T-cell (primary cell): ENCODE data around the gene ZC3H4. TPM values are rescaled to one million over a fixed set of nuclear protein-coding genes. Genes with fewer than 3 reads are reported as not detected.
A peak's percentile ranks its signal among the peaks of the same experiment; 100 is the strongest.

Experiments used
- ATAC-seq, 4 experiments: fragments of 200-7000 bp in 3 of 4; fragments of 150-1000 bp in 1 of 4; cut with Tn5 transposase; replicated peaks in 1 of 4; 1 replicate in 3 of 4; 2 replicates in 1 of 4; pipeline ENCODE4 v1.10.0; 2021; ENCODE audit warnings: moderate library complexity in 3 of 4, mild to moderate bottlenecking in 2 of 4, moderate number of reproducible peaks in 1 of 4
- CTCF ChIA-PET, 2 donors: fragments of 300-600 bp; sonication (Branson Sonifier 250); formaldehyde crosslinking; loops; one replicate each; lab custom pipeline; 2022; ENCODE audit warnings: antibody characterized with exemption in 2 of 2; lab: Charles Lee
- POLR2A ChIA-PET, 2 donors: fragments of 300-600 bp; sonication (Branson Sonifier 250); formaldehyde crosslinking; loops; one replicate each; lab custom pipeline; 2022; ENCODE audit warnings: antibody characterized with exemption in 2 of 2; lab: Charles Lee
- DNase-seq, 35 experiments: peaks; one replicate each; pipeline versions ENCODE4 v3.0.0 to v3.0.0-alpha.2; 2013 to 2023
- H3K27ac ChIP-seq: one replicate; pipeline ENCODE4 v1.5.1; 2013; ENCODE audit warnings: low read length
- H3K27me3 ChIP-seq, 2 experiments: replicated peaks in 1 of 2; 1 replicate in 1 of 2; 2 replicates in 1 of 2; pipeline versions ENCODE4 v1.6.1 to v1.7.0; 2013; ENCODE audit warnings: low read length in 1 of 2, mixed read lengths in 1 of 2; ENCODE audit not compliant: control insufficient read depth in 2 of 2, insufficient read depth in 2 of 2; ENCODE audit errors: extremely low read depth in 1 of 2
- H3K36me3 ChIP-seq, 2 donors: 1 replicate in 1 of 2; 2 replicates in 1 of 2; pipeline versions ENCODE4 v1.6.1 to v1.7.0; 2013; ENCODE audit warnings: low read length in 1 of 2; ENCODE audit not compliant: control insufficient read depth in 2 of 2, insufficient read depth in 1 of 2; ENCODE audit errors: extremely low read depth in 1 of 2
- H3K4me1 ChIP-seq, 2 experiments: 1 replicate in 1 of 2; 2 replicates in 1 of 2; pipeline versions ENCODE4 v1.6.1 to v1.7.0; 2013; ENCODE audit warnings: low read length in 2 of 2, mixed read lengths in 1 of 2; ENCODE audit not compliant: insufficient read depth in 2 of 2, control insufficient read depth in 1 of 2; ENCODE audit errors: extremely low read depth in 1 of 2
- H3K4me3 ChIP-seq, 2 donors: 1 replicate in 1 of 2; 2 replicates in 1 of 2; pipeline versions ENCODE4 v1.5.1 to v1.7.0; 2013; ENCODE audit warnings: mild to moderate bottlenecking in 2 of 2, low read length in 1 of 2, moderate library complexity in 1 of 2; ENCODE audit not compliant: control insufficient read depth in 1 of 2; ENCODE audit errors: extremely low read depth in 1 of 2
- H3K9me3 ChIP-seq: 2 replicates; pipeline ENCODE4 v1.7.0; 2013
- H3K27ac Mint-ChIP-seq, 2 donors: one replicate each; pipeline ENCODE4 v1.8.0; 2020 to 2021; ENCODE audit warnings: mild to moderate bottlenecking in 2 of 2, mixed read lengths in 2 of 2
- H3K27me3 Mint-ChIP-seq, 2 donors: one replicate each; pipeline ENCODE4 v1.8.0; 2021 to 2022; ENCODE audit warnings: mixed read lengths in 2 of 2
- H3K36me3 Mint-ChIP-seq: one replicate; pipeline ENCODE4 v1.8.0; 2021; ENCODE audit warnings: mixed read lengths
- H3K4me1 Mint-ChIP-seq, 3 donors: one replicate each; pipeline ENCODE4 v1.8.0; 2020 to 2022; ENCODE audit warnings: mixed read lengths in 3 of 3, mild to moderate bottlenecking in 1 of 3
- H3K4me3 Mint-ChIP-seq, 3 donors: one replicate each; pipeline ENCODE4 v1.8.0; 2020 to 2022; ENCODE audit warnings: mild to moderate bottlenecking in 3 of 3, mixed read lengths in 3 of 3, moderate library complexity in 3 of 3
- H3K9me3 Mint-ChIP-seq, 3 donors: one replicate each; pipeline ENCODE4 v1.8.0; 2020 to 2022; ENCODE audit warnings: mixed read lengths in 3 of 3
- WGBS: methylation state at CpG from one replicate; pipeline ENCODE4 v1.1.5; 2013; ENCODE audit warnings: missing lambda C conversion rate; ENCODE audit not compliant: insufficient coverage; 5-methylcytosine and 5-hydroxymethylcytosine counted together
- total RNA-seq, 35 experiments: library from RNA in 6 of 35; stranded (reverse) in 6 of 35; fragments of 120-200 nt in 1 of 35; gene quantifications; one replicate each; pipeline versions ENCODE4 v1.2.1 to v1.2.4 and lab custom pipeline; 2013 to 2026

ZC3H4 gene
- total RNA-seq, 5 donors from 2014 or later (not counting 1 experiment from before 2014, with no cell fraction given): 64.0 to 81.4 (median 72.3) TPM

- H3K27ac ChIP-seq: no peak overlapping the region
- H3K9me3 Mint-ChIP-seq: no peaks in the 10 kb centered on the region
- no peak overlapping the region for H3K4me3 ChIP-seq
- 93% methylated on average over 31 of the region's 31 CpGs for WGBS
- peaks cover 3 to 31% of the 10 kb centered on the region in 2 donors for H3K36me3 ChIP-seq
- ChIA-PET POLR2A (interaction anchor here (0.5 to 0.7 kb wide), 2 partner anchors 28 to 346 kb away, joined by 3 to 4 read pairs; no protein-coding TSS in a partner anchor), CTCF (interaction anchor here (0.6 to 1.5 kb wide), 2 partner anchors 17 to 53 kb away, joined by 3 read pairs; no protein-coding TSS in a partner anchor)
- H3K36me3 Mint-ChIP-seq: peaks cover 26% of the 10 kb centered on the region
- H3K9me3 ChIP-seq: no peaks in the 10 kb centered on the region
- H3K4me3 Mint-ChIP-seq: no peak overlapping the region
- ATAC-seq: no peak
- no peaks in the 10 kb centered on the region for H3K27me3 ChIP-seq
- peaks cover 8 to 56% of the 10 kb centered on the region in 2 experiments for H3K4me1 ChIP-seq
- peaks cover 62 to 66% (median 63%) of the 10 kb centered on the region in 3 donors for H3K4me1 Mint-ChIP-seq
- no peak for DNase-seq
- H3K27ac Mint-ChIP-seq: peak overlapping the region in 1 of 2 donors; percentile 68
- H3K27me3 Mint-ChIP-seq: no peaks in the 10 kb centered on the region
These were observed 16.0 kb downstream of the ZC3H4 start for GRCh38 chr19:47097396-47098201.

GRCh38 chr19:47096721-47097120, 16.9 kb downstream of the ZC3H4 start:
- DNase-seq: no peak
- no peak overlapping the region for H3K4me3 ChIP-seq
- no peak overlapping the region for H3K4me3 Mint-ChIP-seq
- H3K9me3 ChIP-seq: no peaks in the 10 kb centered on the region
- WGBS: 96% methylated on average over 9 of the region's 9 CpGs
- H3K4me1 ChIP-seq: peaks cover 8 to 54% of the 10 kb centered on the region in 2 experiments
- no peak for ATAC-seq
- ChIA-PET CTCF (interaction anchor here in 1 of 2 donors (0.5 to 1.5 kb wide), 3 partner anchors 16 to 32 kb away, joined by 3 to 5 read pairs (median 3); no protein-coding TSS in a partner anchor), POLR2A (interaction anchor here in 1 of 2 donors (0.6 kb wide), 1 partner anchor 169 kb away, joined by 4 read pairs; no protein-coding TSS in a partner anchor)
- H3K36me3 ChIP-seq: peaks cover 10 to 34% of the 10 kb centered on the region in 2 donors
- H3K27me3 Mint-ChIP-seq: no peaks in the 10 kb centered on the region
- no peaks in the 10 kb centered on the region for H3K9me3 Mint-ChIP-seq
- peaks cover 57 to 62% (median 59%) of the 10 kb centered on the region in 3 donors for H3K4me1 Mint-ChIP-seq
- peaks cover 31% of the 10 kb centered on the region for H3K36me3 Mint-ChIP-seq
- H3K27me3 ChIP-seq: no peaks in the 10 kb centered on the region
- peak overlapping the region; percentile 94 to 95 for H3K27ac Mint-ChIP-seq
- H3K27ac ChIP-seq: peak overlapping the region; percentile 91

- 87% methylated on average over 7 of the region's 12 CpGs for WGBS
These were observed 17.4 kb downstream of the ZC3H4 start for GRCh38 chr19:47096100-47096704.

GRCh38 chr19:47095476-47096099, 18.0 kb downstream of the ZC3H4 start:
- Histone ChIP-seq H3K4me3 (peak overlapping the region in 1 of 2 donors; percentile 23), H3K4me1 (peaks cover 8 to 54% of the 10 kb centered on the region in 2 experiments), H3K36me3 (peaks cover 11 to 40% of the 10 kb centered on the region in 2 donors), H3K27me3 (no peaks in the 10 kb centered on the region), H3K9me3 (no peaks in the 10 kb centered on the region), H3K27ac (peak overlapping the region; percentile 91)
- H3K36me3 Mint-ChIP-seq: peaks cover 36% of the 10 kb centered on the region
- peak overlapping the region in 2 of 3 donors; percentile 34 to 59 for H3K4me3 Mint-ChIP-seq
- POLR2A ChIA-PET: interaction anchor here (0.6 to 1.5 kb wide), 3 partner anchors 18 to 1419 kb away, joined by 3 to 5 read pairs (median 3); partner anchors contain the start of gene ZC3H4 (in 1 of the 2)
- no peaks in the 10 kb centered on the region for H3K27me3 Mint-ChIP-seq
- no CpG with 5 or more reads among the region's 9 CpGs for WGBS
- CTCF ChIA-PET: interaction anchor here (0.5 to 0.9 kb wide), 4 partner anchors 24 to 1809 kb away, joined by 3 to 7 read pairs (median 4); no protein-coding TSS in a partner anchor
- ATAC-seq (no peak), DNase-seq (peak in 1 of 35 experiments; percentile 56)
- H3K9me3 Mint-ChIP-seq: no peaks in the 10 kb centered on the region
- H3K4me1 Mint-ChIP-seq: peaks cover 59 to 63% (median 61%) of the 10 kb centered on the region in 3 donors
- H3K27ac Mint-ChIP-seq: peak overlapping the region; percentile 94 to 95

More at GRCh38 chr19:47096100-47096704, 17.4 kb downstream of the ZC3H4 start:
- peaks cover 57 to 62% (median 59%) of the 10 kb centered on the region in 3 donors for H3K4me1 Mint-ChIP-seq
- DNase-seq (no peak), ATAC-seq (no peak)
- Histone ChIP-seq H3K27ac (peak overlapping the region; percentile 91), H3K27me3 (no peaks in the 10 kb centered on the region), H3K9me3 (no peaks in the 10 kb centered on the region), H3K4me1 (peaks cover 8 to 54% of the 10 kb centered on the region in 2 experiments), H3K4me3 (no peak overlapping the region), H3K36me3 (peaks cover 11 to 35% of the 10 kb centered on the region in 2 donors)
- peaks cover 31% of the 10 kb centered on the region for H3K36me3 Mint-ChIP-seq
- H3K9me3 Mint-ChIP-seq: no peaks in the 10 kb centered on the region
- H3K27me3 Mint-ChIP-seq: no peaks in the 10 kb centered on the region
- ChIA-PET CTCF (interaction anchor here (0.5 to 1.5 kb wide), 6 partner anchors 15 to 776 kb away, joined by 3 to 5 read pairs (median 3); no protein-coding TSS in a partner anchor), POLR2A (interaction anchor here (0.6 to 1.5 kb wide), 4 partner anchors 17 to 1420 kb away, joined by 3 to 5 read pairs (median 4); partner anchors contain the start of gene ZC3H4 (in 1 of the 2))
- H3K27ac Mint-ChIP-seq: peak overlapping the region; percentile 94 to 95
- H3K4me3 Mint-ChIP-seq: peak overlapping the region in 1 of 3 donors; percentile 59

GRCh38 chr19:47094557-47095475, 18.8 kb downstream of the ZC3H4 start:
- Histone ChIP-seq H3K27me3 (no peaks in the 10 kb centered on the region), H3K36me3 (peaks cover 16 to 47% of the 10 kb centered on the region in 2 donors), H3K27ac (peak overlapping the region; percentile 91), H3K4me1 (peaks cover 8 to 54% of the 10 kb centered on the region in 2 experiments), H3K4me3 (peak overlapping the region; percentile 23 to 40), H3K9me3 (no peaks in the 10 kb centered on the region)
- ChIA-PET POLR2A (interaction anchor here in 1 of 2 donors (1.5 kb wide), 1 partner anchor 18 kb away, joined by 5 read pairs; the partner anchor contains the start of gene ZC3H4), CTCF (interaction anchor here (0.5 to 1.0 kb wide), 3 partner anchors 25 to 1810 kb away, joined by 3 to 7 read pairs (median 5); no protein-coding TSS in a partner anchor)
- peaks cover 56 to 59% (median 58%) of the 10 kb centered on the region in 3 donors for H3K4me1 Mint-ChIP-seq
- no peaks in the 10 kb centered on the region for H3K9me3 Mint-ChIP-seq
- peak overlapping the region; percentile 94 to 95 for H3K27ac Mint-ChIP-seq
- peak; percentile 70 to 88 (median 83) for ATAC-seq
- peak overlapping the region; percentile 34 to 59 (median 55) for H3K4me3 Mint-ChIP-seq
- 38% methylated on average over 5 of the region's 15 CpGs for WGBS
- no peaks in the 10 kb centered on the region for H3K27me3 Mint-ChIP-seq
- peaks cover 40% of the 10 kb centered on the region for H3K36me3 Mint-ChIP-seq
- peak in 14 of 35 experiments; percentile 17 to 58 (median 26) for DNase-seq
